ENCODE results near the gene TTI1.

Gene TTI1

GRCh38 chr20:37958856-37959520, 74.3 kb downstream of the TTI1 start:
- no peak for DNase-seq

GRCh38 chr20:37956107-37956585, 77.1 kb downstream of the TTI1 start:
- DNase-seq: no peak

- no peak for DNase-seq
These were observed 77.7 kb downstream of the TTI1 start for GRCh38 chr20:37955511-37955910.

GRCh38 chr20:37954626-37955025, 78.6 kb downstream of the TTI1 start:
- DNase-seq: no peak

GRCh38 chr20:37954190-37954589, 79.1 kb downstream of the TTI1 start:
- DNase-seq: no peak

- DNase-seq: no peak
These were observed 84.3 kb downstream of the TTI1 start for GRCh38 chr20:37948956-37949355.

- DNase-seq: no peak
These were observed 85.3 kb downstream of the TTI1 start for GRCh38 chr20:37947943-37948342.

- no peak for DNase-seq
These were observed 86.3 kb downstream of the TTI1 start for GRCh38 chr20:37946946-37947345.

- DNase-seq: no peak
These were observed 88.1 kb downstream of the TTI1 start for GRCh38 chr20:37945091-37945547.

- DNase-seq: no peak
These were observed 88.7 kb downstream of the TTI1 start for GRCh38 chr20:37944456-37944981.

GRCh38 chr20:37943501-37944455, 89.5 kb downstream of the TTI1 start:
- no peak for DNase-seq

GRCh38 chr20:37943033-37943432, 90.2 kb downstream of the TTI1 start:
- DNase-seq: no peak

- DNase-seq: no peak
These were observed 91.3 kb downstream of the TTI1 start for GRCh38 chr20:37941992-37942391.

- DNase-seq: no peak
These were observed 91.9 kb downstream of the TTI1 start for GRCh38 chr20:37941332-37941731.

- DNase-seq: no peak
These were observed 92.4 kb downstream of the TTI1 start for GRCh38 chr20:37940858-37941257.

GRCh38 chr20:37939701-37940560, 93.3 kb downstream of the TTI1 start:
- no peak for DNase-seq

- DNase-seq: no peak
These were observed 94.3 kb downstream of the TTI1 start for GRCh38 chr20:37938954-37939353.

- DNase-seq: no peak
These were observed 95.0 kb downstream of the TTI1 start for GRCh38 chr20:37938181-37938750.

- DNase-seq: no peak
These were observed 95.6 kb downstream of the TTI1 start for GRCh38 chr20:37937686-37938085.

GRCh38 chr20:37936451-37936850, 96.8 kb downstream of the TTI1 start:
- no peak for DNase-seq

- DNase-seq: no peak
These were observed 97.2 kb downstream of the TTI1 start for GRCh38 chr20:37936041-37936440.

GRCh38 chr20:37935435-37935834, 97.8 kb downstream of the TTI1 start:
- no peak for DNase-seq
